Immature natural killer cell (primary cell): ENCODE data around the gene TSACC. TPM values are rescaled to one million over a fixed set of nuclear protein-coding genes. Genes with fewer than 3 reads are reported as not detected.
"Not testable (repeated sequence)": the region's sequence is repeated elsewhere in the genome, so short reads cannot be mapped to it uniquely, and the experiment has no call there.

Experiments
- DNase-seq, 3 donors: peaks; one replicate each; pipeline ENCODE4 v3.0.0; 2022; ENCODE audit warnings: mixed read lengths in 1 of 3
- H3K27ac Mint-ChIP-seq, 6 donors: one replicate each; pipeline ENCODE4 v1.8.0; 2020; ENCODE audit warnings: mixed read lengths in 6 of 6, mild to moderate bottlenecking in 5 of 6, inconsistent platforms in 4 of 6, moderate library complexity in 3 of 6
- H3K27me3 Mint-ChIP-seq, 3 donors: one replicate each; pipeline ENCODE4 v1.8.0; 2020 to 2021; ENCODE audit warnings: low read depth in 3 of 3, mild to moderate bottlenecking in 3 of 3, mixed read lengths in 3 of 3, moderate library complexity in 3 of 3, inconsistent platforms in 1 of 3
- H3K36me3 Mint-ChIP-seq, 3 donors: one replicate each; pipeline ENCODE4 v1.8.0; 2020; ENCODE audit warnings: mixed read lengths in 3 of 3, inconsistent platforms in 2 of 3, mild to moderate bottlenecking in 2 of 3
- H3K4me1 Mint-ChIP-seq, 2 donors: one replicate each; pipeline ENCODE4 v1.8.0; 2020; ENCODE audit warnings: inconsistent platforms in 2 of 2, mild to moderate bottlenecking in 2 of 2, mixed read lengths in 2 of 2, moderate library complexity in 1 of 2
- H3K4me3 Mint-ChIP-seq, 5 donors: one replicate each; pipeline ENCODE4 v1.8.0; 2020; ENCODE audit warnings: mild to moderate bottlenecking in 5 of 5, mixed read lengths in 5 of 5, inconsistent platforms in 3 of 5, moderate library complexity in 3 of 5
- H3K9me3 Mint-ChIP-seq, 6 donors: one replicate each; pipeline ENCODE4 v1.8.0; 2020; ENCODE audit warnings: mild to moderate bottlenecking in 6 of 6, mixed read lengths in 6 of 6, inconsistent platforms in 4 of 6, moderate library complexity in 3 of 6
- polyA plus RNA-seq, 3 donors: library from polyadenylated mRNA; unstranded; fragments of 300-500 nt; fragmentation: Illumina TruSeq; gene quantifications; one replicate each; pipeline ENCODE4 v1.2.3, GENCODE V29; 2021

The TSACC gene
- polyA plus RNA-seq, 3 donors from 2014 or later, result 0.62 TPM; not detected in 2

- Mint-ChIP-seq H3K4me3 (no peak overlapping the region), H3K4me1 (no peaks in the 10 kb centered on the region), H3K9me3 (no peaks in the 10 kb centered on the region), H3K27me3 (no peaks in the 10 kb centered on the region), H3K36me3 (peaks cover 21 to 40% (median 27%) of the 10 kb centered on the region in 3 donors), H3K27ac (no peak overlapping the region)
- no peak for DNase-seq
Observed at GRCh38 chr1:156320560-156320959, 17.8 kb upstream of the TSACC start.

DNA sequence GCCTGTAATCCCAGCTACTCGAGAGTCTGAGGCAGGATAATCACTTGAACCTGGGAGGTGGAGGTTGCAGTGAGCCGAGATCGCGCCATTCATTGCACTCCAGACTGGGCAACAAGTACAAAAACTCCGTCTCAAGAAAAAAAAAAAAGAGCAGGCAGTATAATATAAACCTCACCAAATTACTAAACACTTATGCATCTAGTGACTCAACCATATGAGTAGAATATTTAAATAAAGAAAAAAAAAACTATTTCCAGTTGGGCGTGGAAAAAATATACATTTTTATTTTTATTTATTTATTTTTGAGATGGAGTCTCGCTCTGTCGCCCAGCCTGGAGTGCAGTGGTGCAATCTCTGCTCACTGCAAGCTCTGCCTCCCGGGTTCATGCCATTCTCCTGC is 15.1 kb upstream of the TSACC start:
- H3K36me3 Mint-ChIP-seq, result peaks cover 11 to 22% (median 14%) of the 10 kb centered on the region in 3 donors
- not testable (repeated sequence) for H3K27me3 Mint-ChIP-seq, H3K27ac Mint-ChIP-seq, H3K9me3 Mint-ChIP-seq, H3K4me1 Mint-ChIP-seq, H3K4me3 Mint-ChIP-seq, DNase-seq

- DNase-seq, result no peak
- Mint-ChIP-seq H3K9me3 (no peaks in the 10 kb centered on the region), H3K27ac (peak overlapping the region in 4 of 6 donors; percentile 7 to 90 (median 46)), H3K4me1 (peaks cover 39 to 53% of the 10 kb centered on the region in 2 donors), H3K27me3 (peaks cover 6 to 8% (median 8%) of the 10 kb centered on the region in 3 donors), H3K36me3 (peaks cover 0 to 10% (median 5%) of the 10 kb centered on the region in 3 donors), H3K4me3 (peak overlapping the region; percentile 96 to 99 (median 96))
Observed at GRCh38 chr1:156336242-156336641, 2.1 kb upstream of the TSACC start.

DNA sequence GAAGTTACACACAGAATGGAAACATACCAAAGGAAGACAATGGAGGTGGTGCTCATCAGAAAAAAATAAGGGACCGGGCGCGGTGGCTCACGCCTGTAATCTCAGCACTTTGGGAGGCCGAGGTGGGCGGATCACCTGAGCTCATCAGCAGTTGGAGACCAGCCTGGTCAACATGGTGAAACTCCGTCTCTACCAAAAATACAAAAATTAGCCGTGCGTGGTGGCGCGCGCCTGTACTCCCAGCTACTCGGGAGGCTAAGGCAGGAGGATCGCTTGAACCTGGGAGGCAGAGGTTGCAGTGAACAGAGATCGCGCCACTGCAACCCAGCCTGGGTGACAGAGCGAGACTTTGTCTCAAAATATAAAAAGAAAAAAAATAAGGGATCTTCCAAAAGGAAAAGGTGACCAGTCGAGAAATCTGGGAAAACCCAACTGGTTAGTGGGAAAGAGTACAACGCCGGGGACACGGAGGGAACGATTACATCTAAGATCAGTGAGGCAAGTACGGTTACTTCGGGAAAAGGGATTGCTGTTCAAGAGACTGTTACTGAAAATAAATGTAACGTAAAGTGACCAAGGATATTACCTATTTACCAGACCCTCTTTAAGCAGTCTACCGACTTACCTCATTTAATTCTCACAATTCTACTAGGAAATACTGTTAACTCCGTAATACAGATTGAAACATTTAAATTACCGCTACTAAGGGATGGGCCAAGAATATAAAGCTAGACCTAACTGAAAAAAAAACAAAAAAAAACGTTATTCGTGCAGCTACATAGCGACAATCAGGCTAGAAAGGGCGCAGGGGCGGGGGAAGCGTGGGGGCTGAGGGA is 1.1 kb upstream of the TSACC start:
- no peak for DNase-seq
- Mint-ChIP-seq H3K9me3 (no peaks in the 10 kb centered on the region), H3K27me3 (peaks cover 6 to 8% (median 8%) of the 10 kb centered on the region in 3 donors), H3K36me3 (peaks cover 0 to 10% (median 5%) of the 10 kb centered on the region in 3 donors), H3K4me3 (peak overlapping the region; percentile 96 to 99 (median 96)), H3K4me1 (peaks cover 39 to 53% of the 10 kb centered on the region in 2 donors), H3K27ac (peak overlapping the region; percentile 90 to 99 (median 96))

GRCh38 chr1:156337888-156338179 is 492 bp upstream of the TSACC start:
- H3K36me3 Mint-ChIP-seq, result peaks cover 0 to 10% (median 5%) of the 10 kb centered on the region in 3 donors
- H3K27me3 Mint-ChIP-seq, result peaks cover 6 to 8% (median 8%) of the 10 kb centered on the region in 3 donors
- DNase-seq, result no peak
- peak overlapping the region; percentile 96 to 99 (median 96) for H3K4me3 Mint-ChIP-seq
- peak overlapping the region; percentile 90 to 99 (median 96) for H3K27ac Mint-ChIP-seq
- H3K4me1 Mint-ChIP-seq, result peaks cover 39 to 53% of the 10 kb centered on the region in 2 donors
- no peaks in the 10 kb centered on the region for H3K9me3 Mint-ChIP-seq

GRCh38 chr1:156342166-156342955 is 4.0 kb downstream of the TSACC start:
- H3K27me3 Mint-ChIP-seq, result peaks cover 6 to 14% (median 8%) of the 10 kb centered on the region in 3 donors
- H3K36me3 Mint-ChIP-seq, result no peaks in the 10 kb centered on the region
- no peaks in the 10 kb centered on the region for H3K9me3 Mint-ChIP-seq
- peaks cover 18 to 21% of the 10 kb centered on the region in 2 donors for H3K4me1 Mint-ChIP-seq
- H3K27ac Mint-ChIP-seq, result no peak overlapping the region
- DNase-seq, result no peak
- H3K4me3 Mint-ChIP-seq, result no peak overlapping the region

DNA sequence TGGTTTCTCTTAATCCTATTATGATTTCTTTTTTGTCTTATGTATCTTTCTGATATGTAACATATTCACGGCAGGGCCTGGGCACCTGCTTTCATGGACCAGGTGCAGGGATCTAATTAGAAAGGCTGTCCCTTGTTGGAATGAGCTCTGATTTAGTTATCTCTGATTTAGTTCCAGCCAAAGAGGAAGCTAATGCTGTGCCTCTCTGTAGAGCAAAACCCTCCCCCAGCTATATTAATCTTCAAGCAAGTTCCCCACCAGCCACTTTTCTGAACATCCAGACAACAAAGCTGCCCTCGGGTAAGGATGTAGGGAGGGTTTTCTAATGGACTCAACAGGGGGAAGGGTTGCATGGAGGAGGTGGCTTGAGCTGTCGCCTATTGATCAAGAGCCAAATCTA is 6.1 kb downstream of the TSACC start:
- no peak overlapping the region for H3K4me3 Mint-ChIP-seq
- H3K27me3 Mint-ChIP-seq, result peaks cover 0 to 7% (median 1%) of the 10 kb centered on the region in 3 donors

DNA sequence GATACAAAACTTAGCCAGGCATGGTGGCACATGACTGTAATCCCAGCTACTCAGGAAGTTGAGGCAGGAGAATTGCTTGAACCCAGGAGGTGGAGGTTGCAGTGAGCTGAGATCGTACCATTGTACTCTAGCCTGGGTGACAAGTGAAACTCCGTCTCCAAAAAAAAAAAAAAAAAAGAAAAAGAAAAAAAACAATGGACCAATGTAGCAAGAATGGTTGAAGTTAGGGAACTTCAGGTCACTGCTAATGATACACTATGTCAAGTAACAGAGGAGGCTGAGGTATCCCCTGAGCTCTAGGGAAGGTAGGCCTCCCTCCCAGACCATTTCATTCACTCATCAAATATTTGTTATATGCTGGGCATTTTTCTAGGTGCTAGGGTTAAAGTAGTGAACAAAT is 7.7 kb downstream of the TSACC start:
- not testable (repeated sequence) for H3K27me3 Mint-ChIP-seq, H3K9me3 Mint-ChIP-seq

More for the DNA sequence above, 6.1 kb downstream of the TSACC start:
- peaks cover under 1 to 2% of the 10 kb centered on the region in 2 donors for H3K4me1 Mint-ChIP-seq
- H3K27ac Mint-ChIP-seq, result no peak overlapping the region
- no peaks in the 10 kb centered on the region for H3K9me3 Mint-ChIP-seq
- DNase-seq, result no peak
- H3K36me3 Mint-ChIP-seq, result no peaks in the 10 kb centered on the region

DNA sequence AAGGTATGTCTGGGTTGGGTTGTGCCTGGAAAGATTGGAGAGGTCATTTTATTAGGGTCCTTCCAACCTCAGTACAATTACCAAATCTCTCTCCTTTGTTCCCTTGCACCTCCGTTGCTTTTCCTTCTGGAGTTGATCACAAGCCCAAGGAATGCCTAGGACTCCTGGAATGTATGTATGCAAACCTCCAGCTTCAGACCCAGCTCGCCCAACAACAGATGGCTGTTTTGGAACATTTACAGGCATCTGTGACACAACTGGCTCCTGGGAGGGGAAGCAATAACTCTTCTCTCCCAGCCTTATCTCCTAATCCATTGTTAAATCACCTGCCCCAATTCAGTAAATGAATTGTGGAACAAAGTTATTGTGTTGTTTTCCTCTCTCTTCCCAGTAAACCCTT is 8.3 kb downstream of the TSACC start:
- Mint-ChIP-seq H3K4me1 (no peaks in the 10 kb centered on the region), H3K27me3 (peaks cover 0 to 7% (median 4%) of the 10 kb centered on the region in 3 donors), H3K27ac (no peak overlapping the region), H3K4me3 (no peak overlapping the region), H3K9me3 (no peaks in the 10 kb centered on the region), H3K36me3 (no peaks in the 10 kb centered on the region)
- DNase-seq, result no peak

More for the DNA sequence above, 7.7 kb downstream of the TSACC start:
- not testable (repeated sequence) for H3K4me3 Mint-ChIP-seq, DNase-seq, H3K36me3 Mint-ChIP-seq, H3K4me1 Mint-ChIP-seq, H3K27ac Mint-ChIP-seq

- no peak overlapping the region for H3K4me3 Mint-ChIP-seq
- H3K27me3 Mint-ChIP-seq, result peaks cover 0 to 7% (median 4%) of the 10 kb centered on the region in 3 donors
- no peaks in the 10 kb centered on the region for H3K36me3 Mint-ChIP-seq
- DNase-seq, result no peak
- H3K27ac Mint-ChIP-seq, result no peak overlapping the region
- no peaks in the 10 kb centered on the region for H3K4me1 Mint-ChIP-seq
- no peaks in the 10 kb centered on the region for H3K9me3 Mint-ChIP-seq
Observed at GRCh38 chr1:156347331-156347730, 9.0 kb downstream of the TSACC start.

DNA sequence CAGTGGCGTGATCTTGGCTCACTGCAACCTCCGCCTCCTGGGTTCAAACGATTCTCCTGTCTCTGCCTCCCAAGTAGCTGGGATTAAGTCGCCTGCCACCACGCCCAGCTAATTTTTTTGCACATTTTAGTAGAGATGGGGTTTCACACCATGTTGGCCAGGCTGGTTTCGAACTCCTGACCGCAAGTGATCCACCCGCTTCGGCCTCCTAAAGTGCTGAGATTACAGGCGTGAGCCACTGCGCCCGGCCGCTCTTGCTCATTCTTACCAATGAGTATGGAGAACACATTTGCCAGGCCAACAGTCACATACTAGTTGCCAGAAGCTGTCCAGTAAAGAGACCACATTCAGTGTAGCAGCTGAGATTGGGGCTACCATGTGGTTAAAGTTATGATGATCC is 14.2 kb downstream of the TSACC start:
- H3K4me3 Mint-ChIP-seq, H3K4me1 Mint-ChIP-seq, H3K36me3 Mint-ChIP-seq, H3K27ac Mint-ChIP-seq, DNase-seq, H3K9me3 Mint-ChIP-seq: not testable (repeated sequence)
- peaks cover 0 to 16% (median 5%) of the 10 kb centered on the region in 3 donors for H3K27me3 Mint-ChIP-seq

- no peak overlapping the region for H3K4me3 Mint-ChIP-seq
- no peaks in the 10 kb centered on the region for H3K36me3 Mint-ChIP-seq
- no peaks in the 10 kb centered on the region for H3K4me1 Mint-ChIP-seq
- H3K27me3 Mint-ChIP-seq, result peaks cover 5 to 20% (median 5%) of the 10 kb centered on the region in 3 donors
- no peak overlapping the region for H3K27ac Mint-ChIP-seq
- H3K9me3 Mint-ChIP-seq, result no peaks in the 10 kb centered on the region
- no peak for DNase-seq
Observed at GRCh38 chr1:156356262-156356874, 18.0 kb downstream of the TSACC start.

DNA sequence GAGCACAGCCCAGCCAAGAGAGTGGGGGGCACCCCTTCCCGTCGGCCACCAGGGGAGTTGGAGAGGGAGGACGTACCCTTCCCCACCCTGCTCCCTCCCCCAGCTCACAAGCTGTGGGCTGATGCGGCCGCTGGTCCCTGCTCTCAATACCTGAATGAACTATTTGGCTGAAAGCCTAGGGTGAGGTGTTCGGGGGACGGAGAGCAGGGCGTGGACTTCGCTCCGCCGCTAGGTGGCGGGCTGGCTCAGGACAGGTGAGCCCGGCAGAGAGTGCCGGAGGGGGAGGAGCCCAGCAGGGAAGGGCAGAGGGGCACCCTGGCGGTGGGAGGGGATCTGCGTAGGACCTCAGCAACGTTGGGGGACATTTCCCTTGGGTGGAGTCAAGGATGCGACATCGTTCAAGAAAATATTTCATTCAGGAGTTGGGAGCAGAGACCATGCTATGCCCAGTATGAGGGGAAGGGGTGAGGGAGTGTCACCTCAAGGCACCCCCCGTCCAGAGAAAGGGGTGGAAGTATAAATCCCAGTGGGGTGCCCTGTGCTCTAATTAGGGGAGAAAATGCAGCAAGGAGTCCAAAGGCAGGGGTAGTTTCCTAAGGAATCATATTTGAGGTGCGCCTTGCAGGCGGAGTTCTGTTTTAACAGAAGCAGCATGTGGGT is 18.7 kb downstream of the TSACC start:
- peak; percentile 7 to 41 (median 29) for DNase-seq
- peaks cover 5 to 20% (median 5%) of the 10 kb centered on the region in 3 donors for H3K27me3 Mint-ChIP-seq
- H3K4me3 Mint-ChIP-seq, result no peak overlapping the region
- no peaks in the 10 kb centered on the region for H3K9me3 Mint-ChIP-seq
- no peaks in the 10 kb centered on the region for H3K36me3 Mint-ChIP-seq
- peak overlapping the region in 1 of 6 donors; percentile 45 for H3K27ac Mint-ChIP-seq
- no peaks in the 10 kb centered on the region for H3K4me1 Mint-ChIP-seq
